ENCODE data around the gene ZCCHC8. TPM values are rescaled to one million over a fixed set of nuclear protein-coding genes. Genes with fewer than 3 reads are reported as not detected.
"Not testable (repeated sequence)": the region's sequence is repeated elsewhere in the genome, so short reads cannot be mapped to it uniquely, and the experiment has no call there.

The ZCCHC8 gene
- total RNA-seq, 1 donor from 2014 or later: 9.9 TPM

DNA sequence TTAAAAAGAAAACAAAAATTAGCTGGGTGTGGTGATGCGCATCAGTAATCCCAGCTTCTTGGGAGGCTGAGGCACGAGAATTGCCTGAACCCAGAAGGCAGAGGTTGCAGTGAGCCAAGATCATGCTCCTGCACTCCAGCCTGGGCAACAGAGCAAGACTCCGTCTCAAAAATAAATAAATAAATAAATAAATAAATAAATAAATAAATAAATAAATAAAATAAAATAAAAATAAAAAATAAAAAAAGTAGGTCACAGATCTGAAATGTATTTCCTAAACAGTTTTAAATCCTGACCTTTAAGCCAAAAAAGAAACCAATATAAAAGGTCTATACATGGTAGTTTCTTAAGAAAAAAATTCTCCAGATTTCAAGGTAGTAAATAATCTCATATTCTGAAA is 12.3 kb upstream of the ZCCHC8 start:
- ATAC-seq; DNase-seq (ENCODE audit: low spot score): not testable (repeated sequence)

DNA sequence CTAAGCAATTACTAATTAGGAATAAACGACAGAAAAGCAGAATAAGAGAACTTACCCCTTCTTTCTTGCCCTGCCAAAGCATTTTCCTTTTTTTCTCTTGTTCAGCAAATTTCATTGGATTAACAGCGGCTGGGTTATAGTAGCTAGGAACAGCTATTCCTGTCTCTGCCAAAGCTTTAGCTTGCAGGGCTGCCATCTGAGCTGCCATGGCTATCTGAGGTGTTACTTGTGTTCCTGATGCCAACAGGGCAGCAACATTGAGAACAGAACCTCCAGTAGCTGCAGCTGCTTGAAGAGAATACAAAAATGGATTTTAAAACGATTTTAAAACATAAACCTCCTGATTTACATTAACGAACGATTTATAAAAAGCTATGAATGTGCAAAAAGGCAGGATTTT is 7.4 kb upstream of the ZCCHC8 start:
- no peak for DNase-seq (ENCODE audit: low spot score)
- ATAC-seq: no peak

DNA sequence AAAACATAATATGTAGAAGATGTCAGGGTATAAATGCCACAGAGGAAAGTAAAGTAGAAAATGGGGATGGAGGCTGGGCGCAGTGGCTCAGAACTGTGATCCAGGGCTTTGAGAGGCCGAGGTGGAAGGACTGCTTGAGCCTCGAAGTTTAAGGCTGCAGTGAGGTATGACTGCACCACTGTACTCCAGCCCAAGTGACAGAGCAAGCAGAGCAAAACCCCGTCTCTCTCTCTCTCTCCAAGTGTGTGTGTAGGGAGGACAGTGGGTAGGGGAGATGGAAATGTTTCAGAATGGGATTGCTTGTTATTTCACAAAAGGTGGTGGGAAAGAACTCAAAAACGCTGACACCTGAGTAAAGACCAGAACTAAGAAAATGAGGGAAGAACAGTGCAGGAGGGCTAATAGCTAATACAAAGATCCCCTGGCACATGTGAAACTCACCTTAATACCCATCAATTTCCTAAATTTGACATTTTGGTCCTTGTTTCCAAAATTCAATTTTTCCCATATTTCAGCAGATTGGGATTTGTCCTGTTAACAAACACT is 5.7 kb upstream of the ZCCHC8 start:
- DNase-seq (ENCODE audit: low spot score): no peak
- no peak for ATAC-seq

DNA sequence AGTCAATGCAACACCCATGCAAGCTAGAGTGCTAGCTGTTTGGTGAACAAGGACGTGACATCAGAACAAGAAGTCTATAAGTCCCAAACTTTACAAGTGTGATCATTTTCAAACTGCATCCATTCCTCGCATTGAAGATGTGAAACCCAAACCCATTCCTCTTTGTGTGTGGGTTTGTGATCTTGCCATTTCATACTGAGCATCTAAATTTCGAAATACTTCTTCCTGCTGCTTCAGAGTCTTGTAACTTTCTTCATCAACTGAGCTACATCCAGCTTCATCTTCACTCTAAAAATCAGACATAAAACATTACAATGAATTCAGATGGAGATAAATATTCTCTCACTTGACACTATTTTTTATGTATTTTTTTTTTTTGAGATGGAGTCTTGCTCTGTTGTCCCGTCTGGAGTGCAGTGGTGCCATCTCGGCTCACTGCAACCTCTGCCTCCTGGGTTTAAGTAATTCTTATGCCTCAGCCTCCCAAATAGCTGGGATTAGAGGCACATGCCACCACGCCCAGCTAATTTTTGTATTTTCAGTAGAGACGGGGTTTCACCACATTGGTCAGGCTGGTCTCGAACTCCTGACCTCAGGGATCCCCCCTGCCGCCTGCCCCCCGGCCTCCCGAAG is 4.8 kb upstream of the ZCCHC8 start:
- no peak for DNase-seq (ENCODE audit: low spot score)
- ATAC-seq: no peak

DNA sequence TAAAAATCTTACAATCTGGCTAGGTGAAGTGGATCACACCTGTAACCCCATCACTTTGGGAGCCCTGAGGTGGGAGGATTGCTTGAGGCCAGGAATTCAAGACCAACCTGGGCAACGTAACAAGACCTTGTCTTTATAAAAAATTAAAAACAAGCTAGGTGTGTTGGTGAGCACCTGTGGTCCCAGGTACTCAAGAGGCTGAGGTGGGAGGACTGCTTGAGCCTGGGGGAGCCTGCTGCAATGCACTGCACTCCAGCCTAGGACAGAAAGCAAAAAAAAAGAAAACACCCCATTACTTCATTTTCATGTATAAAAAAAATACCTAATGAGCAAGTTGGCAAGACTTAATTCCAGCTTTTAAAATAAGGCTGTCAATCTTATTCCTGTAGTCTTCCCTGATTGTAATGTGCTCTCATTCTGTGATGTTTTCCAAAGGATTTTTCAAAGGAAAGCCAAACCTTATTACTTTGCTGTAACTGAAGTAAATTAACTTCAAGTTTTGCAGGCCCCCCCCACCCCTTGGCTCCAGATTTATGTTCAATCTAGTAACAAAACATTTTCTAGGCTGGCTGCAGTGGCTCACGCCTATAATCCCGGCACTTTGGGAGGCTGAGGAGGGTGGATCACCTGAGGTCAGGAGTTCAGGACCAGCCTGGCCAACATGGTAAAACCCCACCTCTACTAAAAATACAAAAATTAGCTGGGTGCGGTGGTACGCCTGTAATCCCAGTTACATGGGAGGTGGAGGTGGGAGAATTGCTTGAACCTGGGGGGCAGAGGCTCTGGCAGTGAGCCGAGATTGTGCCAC is 3.3 kb upstream of the ZCCHC8 start:
- DNase-seq (ENCODE audit: low spot score): no peak
- ATAC-seq: no peak

DNA sequence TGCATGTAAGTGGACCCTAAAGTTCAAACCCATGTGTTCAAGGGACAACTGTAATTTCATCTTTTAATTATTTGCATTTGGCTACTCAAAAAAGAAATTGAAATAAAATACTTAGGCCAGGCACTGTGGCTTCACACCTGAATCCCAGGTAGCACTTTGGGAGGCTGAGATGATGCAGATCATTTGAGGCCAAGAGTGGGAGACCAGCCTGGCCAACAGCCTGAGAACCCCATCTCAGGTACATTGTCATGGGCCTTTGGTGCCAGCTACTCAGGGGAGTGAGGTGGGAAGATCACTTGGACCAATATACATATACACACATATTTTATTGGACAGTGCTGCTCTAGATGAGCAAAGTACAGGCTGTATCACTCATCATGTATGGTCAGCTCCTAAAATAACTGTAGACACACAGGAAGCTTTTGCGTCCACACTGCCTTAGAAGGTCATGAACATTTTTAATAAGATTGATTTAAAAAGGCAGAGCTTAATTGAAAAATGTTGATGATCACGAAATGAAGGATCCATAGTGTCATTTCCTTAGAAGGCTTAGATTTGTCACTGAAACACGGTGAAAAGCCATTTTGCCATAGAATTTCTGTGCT is 2.5 kb upstream of the ZCCHC8 start:
- no peak for DNase-seq (ENCODE audit: low spot score)
- ATAC-seq: no peak

DNA sequence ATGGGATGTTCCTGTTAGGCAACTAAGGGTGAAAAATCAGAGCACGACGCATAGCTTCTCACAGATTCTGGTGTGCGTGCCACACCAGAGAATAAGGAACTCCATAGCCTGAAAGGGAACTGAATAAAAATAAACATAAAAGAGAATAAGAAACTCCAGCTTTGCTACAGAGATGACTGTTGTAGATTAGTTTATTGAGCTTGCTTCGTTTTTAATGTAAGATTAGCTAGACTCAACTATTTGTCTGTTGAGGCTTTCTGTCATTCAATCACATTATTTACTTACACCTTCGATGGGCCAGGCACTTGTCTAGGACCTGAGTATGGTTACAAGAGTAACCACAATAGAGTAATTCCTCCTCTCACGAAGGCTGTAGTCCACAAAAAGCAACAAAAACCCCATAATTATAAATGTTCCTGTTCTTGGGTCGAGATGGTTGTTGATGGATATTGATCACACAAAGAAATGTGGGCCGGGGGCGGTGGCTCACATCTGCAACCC is 807 bp upstream of the ZCCHC8 start:
- no peak for DNase-seq (ENCODE audit: low spot score)
- no peak for ATAC-seq

DNA sequence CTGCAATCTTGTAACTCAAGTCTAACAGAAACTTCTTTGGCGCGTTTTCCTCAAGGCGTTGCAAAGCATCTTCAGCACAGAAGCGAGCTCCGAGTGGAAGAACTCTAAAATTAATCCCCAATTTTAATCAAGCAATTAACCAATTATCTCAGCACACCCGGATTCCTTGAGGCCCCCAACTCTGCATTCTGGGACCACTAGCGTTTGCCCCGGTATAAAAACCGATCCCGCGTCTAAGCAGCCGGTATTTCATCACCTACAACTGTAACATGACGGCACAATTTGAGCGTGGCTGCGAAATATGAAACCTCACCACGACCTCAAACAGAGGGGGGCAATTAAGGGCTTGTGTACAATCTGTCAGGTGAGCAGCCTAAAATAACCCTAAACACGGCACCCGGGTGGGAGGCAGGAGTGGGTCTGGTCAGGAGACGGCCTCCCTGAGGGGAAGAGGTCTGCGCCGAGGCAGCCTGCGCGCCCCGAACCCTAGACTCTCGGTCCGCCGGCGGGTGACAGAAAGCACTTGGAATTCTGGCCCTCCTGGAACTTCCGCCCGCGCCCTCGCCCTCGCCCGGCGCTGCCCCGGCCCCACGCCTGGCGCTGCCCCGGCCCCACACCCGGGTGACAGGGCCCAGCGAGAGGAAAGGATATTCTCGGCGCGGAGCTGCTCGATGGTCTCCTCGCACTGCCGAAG is 594 bp downstream of the ZCCHC8 start:
- peak; percentile 68 for DNase-seq (ENCODE audit: low spot score)
- ATAC-seq: peak; percentile 63

DNA sequence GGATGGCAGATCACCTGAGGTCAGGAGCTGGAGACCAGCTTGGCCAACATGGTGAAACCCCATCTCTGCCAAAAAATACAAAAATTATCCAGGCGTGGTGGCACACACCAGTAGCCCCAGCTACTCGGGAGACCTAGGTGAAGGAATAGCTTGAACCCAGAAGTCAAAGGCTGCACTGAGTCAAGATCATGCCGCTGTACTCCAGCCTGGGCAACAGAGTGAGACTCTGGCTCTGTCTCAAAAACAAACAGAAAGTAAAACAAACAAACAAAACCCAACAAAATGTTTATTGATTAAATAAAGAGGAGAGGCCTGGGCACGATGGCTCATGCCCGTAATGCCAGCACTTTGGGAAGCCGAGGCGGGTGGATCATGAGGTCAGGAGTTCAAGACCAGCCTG is 5.5 kb downstream of the ZCCHC8 start:
- ATAC-seq (peak; percentile 17), DNase-seq (ENCODE audit: low spot score) (no peak)

DNA sequence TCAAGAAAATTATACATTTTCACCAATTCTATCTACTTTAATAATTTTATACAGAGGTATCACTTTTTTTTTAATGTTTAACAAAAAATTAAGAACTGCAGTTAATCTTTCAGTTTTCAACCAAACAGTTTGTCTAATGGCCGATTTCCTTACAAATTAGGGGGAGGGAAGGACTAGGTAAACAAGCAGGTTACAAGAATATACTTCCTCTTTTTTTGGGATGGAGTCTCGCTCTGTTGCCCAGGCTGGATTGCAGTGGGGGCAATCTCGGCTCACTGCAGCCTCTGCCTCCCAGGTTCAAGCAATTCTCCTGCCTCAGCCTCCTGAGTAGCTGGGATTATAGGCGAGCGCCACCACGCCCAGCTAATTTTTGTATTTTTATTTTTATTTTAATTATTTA is 7.5 kb downstream of the ZCCHC8 start:
- not testable (repeated sequence) for ATAC-seq; DNase-seq (ENCODE audit: low spot score)

DNA sequence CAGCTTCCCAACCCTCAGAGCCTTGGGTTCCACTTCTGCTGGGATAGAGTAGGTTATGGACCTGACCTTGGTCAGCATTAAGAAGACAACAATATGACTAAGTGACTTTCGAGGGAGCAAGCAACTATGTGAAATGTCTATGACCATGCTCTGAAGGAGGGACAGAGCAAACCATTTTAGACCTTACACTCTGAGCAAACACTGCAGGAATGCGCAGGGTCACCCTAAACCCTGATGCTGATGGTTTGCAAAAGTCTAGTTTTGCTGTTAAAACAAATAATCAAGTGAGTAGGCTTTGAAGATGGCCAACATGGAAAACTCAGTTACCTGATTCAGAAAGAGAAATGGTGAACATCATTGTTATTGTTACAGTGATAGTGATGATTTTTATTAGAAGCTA is 8.7 kb downstream of the ZCCHC8 start:
- DNase-seq (ENCODE audit: low spot score): no peak
- no peak for ATAC-seq

DNA sequence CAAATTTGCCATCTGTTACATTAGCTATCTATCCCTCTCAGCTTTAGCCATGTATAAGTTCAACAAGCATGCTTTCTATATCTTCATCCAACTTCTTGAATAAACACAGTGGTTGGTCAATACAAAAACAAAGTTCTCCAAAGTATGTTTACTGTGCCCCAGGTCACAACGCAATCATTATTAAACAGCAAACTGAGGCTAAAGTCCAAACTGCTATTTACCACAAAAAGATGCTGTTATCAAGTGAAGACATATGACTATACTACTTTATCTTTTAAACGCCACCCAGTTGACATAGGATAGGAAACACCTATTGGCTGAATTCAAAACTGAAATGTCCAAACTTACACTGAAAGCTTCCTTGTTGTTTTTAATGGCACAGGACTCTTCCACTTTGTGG is 11.7 kb downstream of the ZCCHC8 start:
- peak; percentile 79 for ATAC-seq
- DNase-seq (ENCODE audit: low spot score): no peak

DNA sequence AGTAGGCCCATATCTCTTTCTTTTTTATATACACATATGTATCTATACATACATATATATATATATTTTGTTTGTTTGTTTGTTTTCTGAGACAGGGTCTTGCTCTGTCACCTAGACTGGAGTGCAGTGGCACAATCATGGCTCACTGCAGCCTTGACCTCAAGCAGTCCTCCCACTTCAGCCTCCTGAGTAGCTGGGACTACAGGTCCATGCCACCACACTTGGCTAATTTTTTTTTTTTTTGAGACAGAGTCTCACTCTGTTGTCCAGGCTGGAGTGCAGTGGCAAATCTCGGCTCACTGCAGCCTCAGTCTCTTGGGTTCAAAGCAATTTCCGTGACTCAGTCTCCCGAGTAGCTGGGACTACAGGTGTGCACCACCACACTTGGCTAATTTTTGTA is 12.9 kb downstream of the ZCCHC8 start:
- DNase-seq (ENCODE audit: low spot score); ATAC-seq: not testable (repeated sequence)

DNA sequence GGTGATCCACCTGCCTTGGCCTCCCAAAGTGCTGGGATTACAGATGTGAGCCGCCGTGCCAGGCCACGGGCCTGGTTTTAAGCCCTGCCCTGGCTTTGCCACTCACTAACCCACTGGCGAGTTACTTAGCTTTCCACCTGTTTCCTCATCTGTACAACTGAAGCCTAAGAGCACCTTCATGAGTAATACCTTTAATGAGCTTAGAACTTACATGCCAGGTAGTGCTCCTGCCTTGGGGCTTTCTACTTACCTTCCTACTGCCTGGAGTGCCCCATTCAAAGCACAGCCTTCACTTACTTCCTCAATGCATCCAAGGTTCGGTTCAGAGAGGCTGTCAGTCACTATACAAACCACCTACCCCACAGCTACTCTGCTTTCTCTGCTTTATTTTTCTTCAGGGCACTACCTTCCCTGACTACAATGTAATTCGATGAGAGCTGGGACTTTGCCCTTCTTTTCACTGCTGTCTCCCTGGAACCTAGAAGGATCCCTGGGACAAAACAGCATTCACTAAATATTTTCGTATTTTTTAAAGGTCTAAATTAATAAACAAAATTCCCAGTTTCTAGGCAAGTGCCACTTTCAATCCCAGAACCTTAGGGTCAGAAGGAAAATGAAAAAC is 13.8 kb downstream of the ZCCHC8 start:
- DNase-seq (ENCODE audit: low spot score) (no peak), ATAC-seq (peak; percentile 65)

DNA sequence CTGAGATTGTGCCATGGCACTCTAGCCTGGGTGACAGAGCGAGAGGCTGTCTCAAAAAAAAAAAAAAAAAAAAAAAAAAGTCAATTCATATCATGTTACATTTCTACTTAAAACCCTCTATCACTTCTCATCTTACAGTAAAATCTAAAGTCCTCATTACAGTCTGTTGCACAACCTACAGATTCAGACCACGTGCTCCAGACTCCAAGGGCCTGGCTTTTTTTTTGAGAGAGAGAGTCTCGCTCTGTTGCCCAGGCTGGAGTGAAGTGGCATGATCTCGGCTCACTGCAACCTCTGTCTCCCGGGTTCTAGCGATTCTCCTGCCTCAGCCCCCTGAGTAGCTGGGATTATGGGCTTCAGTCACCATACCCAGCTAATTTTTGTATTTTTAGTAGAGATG is 14.4 kb downstream of the ZCCHC8 start:
- not testable (repeated sequence) for DNase-seq (ENCODE audit: low spot score)
- ATAC-seq: peak; percentile 53

DNA sequence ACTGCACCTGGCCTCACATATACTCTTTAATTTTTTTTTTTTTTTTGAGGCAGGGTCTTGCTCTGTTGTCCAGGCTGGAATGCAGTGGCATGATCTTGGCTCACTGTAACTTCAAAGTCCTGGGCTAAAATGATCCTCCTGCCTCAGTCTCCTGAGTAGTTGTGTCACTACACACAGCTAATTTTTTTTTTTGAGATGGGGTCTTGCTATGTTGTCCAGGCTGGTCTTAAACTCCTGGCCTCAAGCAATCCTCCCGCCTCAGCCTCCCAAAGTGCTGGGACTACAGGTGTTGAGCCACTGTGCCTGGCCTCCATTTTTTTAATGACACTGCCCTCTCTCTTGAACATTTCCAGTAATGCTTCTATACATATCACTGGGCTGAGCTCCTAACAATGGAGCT is 16.3 kb downstream of the ZCCHC8 start:
- DNase-seq (ENCODE audit: low spot score); ATAC-seq: not testable (repeated sequence)

DNA sequence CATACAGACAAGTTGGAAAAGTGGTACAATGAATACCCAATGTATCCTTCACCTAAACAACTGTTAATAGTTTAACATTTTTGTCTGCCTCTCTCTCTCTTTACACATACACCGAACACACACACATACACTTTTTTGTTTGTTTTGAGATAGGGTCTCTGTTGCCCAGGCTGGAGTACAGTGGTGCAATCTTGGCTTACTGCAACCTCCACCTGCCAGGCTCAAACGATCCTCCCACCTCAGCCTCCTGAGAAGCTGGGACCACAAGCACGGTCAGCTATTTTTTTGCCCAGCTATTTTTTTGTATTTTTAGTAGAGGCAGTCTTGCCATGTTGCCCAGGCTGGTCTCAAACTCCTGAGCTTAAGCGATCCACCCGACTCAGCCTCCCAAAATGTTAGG is 16.8 kb downstream of the ZCCHC8 start:
- DNase-seq (ENCODE audit: low spot score): no peak
- no peak for ATAC-seq

DNA sequence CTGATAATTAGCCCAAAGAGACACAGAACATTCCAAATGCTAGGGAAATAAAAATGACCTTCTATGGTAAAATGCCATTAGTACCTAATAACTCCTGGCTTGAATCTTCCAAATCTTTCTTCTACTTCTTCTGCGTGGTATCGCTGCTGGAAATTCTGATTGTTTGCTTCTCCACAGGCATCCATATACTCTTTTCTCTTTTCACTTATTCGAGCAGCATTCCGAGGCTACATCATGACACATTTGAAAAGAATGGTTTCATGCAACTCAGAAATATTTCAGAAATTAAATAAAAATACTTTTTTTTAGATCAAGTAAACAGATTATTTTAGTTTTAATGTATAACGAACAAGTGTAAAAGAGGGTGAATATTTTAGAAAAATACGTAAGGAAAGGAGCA is 18.9 kb downstream of the ZCCHC8 start:
- ATAC-seq (no peak), DNase-seq (ENCODE audit: low spot score) (no peak)

DNA sequence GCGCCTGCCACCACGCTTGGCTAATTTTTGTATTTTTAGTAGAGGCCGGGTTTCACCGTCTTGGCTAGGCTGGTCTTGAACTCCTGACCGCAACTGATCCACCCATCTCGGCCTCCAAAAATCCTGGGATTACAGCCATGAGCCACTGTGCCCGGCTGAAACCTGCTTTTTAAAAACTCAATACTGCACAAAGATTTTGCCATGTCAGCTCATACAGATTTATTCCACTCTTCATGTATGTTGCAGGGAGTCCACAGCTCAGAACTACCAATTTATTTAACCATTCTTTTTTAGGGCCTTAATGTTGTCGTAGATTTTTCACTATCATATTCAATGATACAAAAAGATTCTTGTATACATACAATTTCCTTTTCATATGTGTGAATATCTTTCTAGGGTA is 20.0 kb downstream of the ZCCHC8 start:
- DNase-seq (ENCODE audit: low spot score) (no peak), ATAC-seq (no peak)

DNA sequence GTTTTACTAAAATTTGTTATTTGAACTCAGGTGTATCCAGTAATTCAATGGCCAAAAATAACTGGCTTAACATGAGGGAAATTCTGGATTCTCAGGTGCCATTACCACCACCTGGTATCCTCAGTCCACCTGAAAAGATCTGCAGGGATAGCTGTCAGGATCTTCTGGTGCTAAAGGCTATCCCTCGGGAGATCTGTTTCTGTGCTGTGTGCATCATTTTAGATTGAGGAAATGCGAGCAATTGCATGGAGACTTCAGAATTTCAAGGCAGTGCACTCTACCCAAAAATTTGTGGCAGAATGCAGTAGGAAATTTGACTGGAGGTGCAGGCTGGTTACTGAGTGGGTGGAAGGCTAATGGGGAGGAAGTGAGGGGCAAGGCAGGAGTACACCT is 26.4 kb downstream of the ZCCHC8 start:
- DNase-seq (ENCODE audit: low spot score) (peak; percentile 7), ATAC-seq (no peak)
